B cell (primary cell): ENCODE results near the gene SLC7A10. TPM values are rescaled to one million over a fixed set of nuclear protein-coding genes. Genes with fewer than 3 reads are reported as not detected.
A peak's percentile ranks its signal among the peaks of the same experiment; 100 is the strongest.

ENCODE experiments used
- ATAC-seq: fragments of 200-7000 bp; cut with Tn5 transposase; one replicate; pipeline ENCODE4 v1.10.0; 2021; ENCODE audit warnings: low read depth, mild to moderate bottlenecking, moderate number of reproducible peaks, moderate library complexity
- CTCF ChIA-PET: fragments of 350-600 bp; sonication (Branson Sonifier 250); formaldehyde crosslinking; loops from one replicate; lab custom pipeline; 2021; ENCODE audit warnings: antibody characterized with exemption, inconsistent platforms; lab: Charles Lee
- POLR2A ChIA-PET: fragments of 350-600 bp; sonication (Branson Sonifier 250); formaldehyde crosslinking; loops from one replicate; lab custom pipeline; 2021; ENCODE audit warnings: antibody characterized with exemption; lab: Charles Lee
- DNase-seq: peaks from one replicate; pipeline ENCODE4 v3.0.0; 2013
- H2AFZ ChIP-seq: 2 replicates; pipeline ENCODE4 v1.6.1; 2012; ENCODE audit warnings: mild to moderate bottlenecking, low read depth, low read length; ENCODE audit not compliant: insufficient read depth, poor library complexity, severe bottlenecking
- H3K27ac ChIP-seq, 2 donors: 1 replicate in 1 of 2; 2 replicates in 1 of 2; pipeline ENCODE4 v1.5.1; 2012 to 2013; ENCODE audit warnings: low read length in 2 of 2, mild to moderate bottlenecking in 2 of 2, moderate library complexity in 1 of 2
- H3K27me3 ChIP-seq, 4 experiments: fragments of 200-600 bp in 1 of 4; sonication (generic) in 1 of 4; replicated peaks in 1 of 4; 1 replicate in 2 of 4; 2 replicates in 2 of 4; pipeline versions ENCODE4 v1.6.1 to v1.7.0; 2013 to 2016; ENCODE audit warnings: low read length in 3 of 4, mild to moderate bottlenecking in 2 of 4, mixed read lengths in 1 of 4, moderate library complexity in 1 of 4; ENCODE audit not compliant: insufficient read depth in 4 of 4, control insufficient read depth in 3 of 4; ENCODE audit errors: control extremely low read depth in 1 of 4
- H3K36me3 ChIP-seq, 2 experiments: replicated peaks in 1 of 2; 1 replicate in 1 of 2; 2 replicates in 1 of 2; pipeline versions ENCODE4 v1.6.1 to v1.7.1; 2013; ENCODE audit warnings: low read length in 1 of 2; ENCODE audit not compliant: insufficient read depth in 2 of 2, control insufficient read depth in 1 of 2; ENCODE audit errors: control extremely low read depth in 1 of 2, extremely low read depth in 1 of 2
- H3K4me1 ChIP-seq, 2 donors: fragments of 200-600 bp in 1 of 2; sonication (generic) in 1 of 2; 1 replicate in 1 of 2; 2 replicates in 1 of 2; pipeline versions ENCODE4 v1.5.1 to v1.6.1; 2013 to 2017; ENCODE audit warnings: low read length in 2 of 2; ENCODE audit not compliant: control insufficient read depth in 2 of 2, insufficient read depth in 2 of 2
- H3K4me2 ChIP-seq: replicated peaks from 2 replicates; pipeline ENCODE3; 2012; ENCODE audit warnings: mild to moderate bottlenecking, low read depth, low read length; ENCODE audit not compliant: poor library complexity, severe bottlenecking
- H3K4me3 ChIP-seq, 5 experiments: fragments of 200-600 bp in 1 of 5; sonication (generic) in 1 of 5; 1 replicate in 3 of 5; 2 replicates in 2 of 5; pipeline versions ENCODE4 v1.5.1 to v1.7.0; 2011 to 2016; ENCODE audit warnings: low read length in 4 of 5, mild to moderate bottlenecking in 4 of 5, low read depth in 2 of 5, control low read depth in 1 of 5, moderate library complexity in 1 of 5; ENCODE audit not compliant: insufficient read depth in 1 of 5; ENCODE audit errors: control extremely low read depth in 1 of 5, extremely low read depth in 1 of 5
- H3K79me2 ChIP-seq: fragments of 200-600 bp; sonication (generic); one replicate; pipeline ENCODE4 v1.6.0; 2016; ENCODE audit warnings: low read length; ENCODE audit not compliant: control insufficient read depth, insufficient read depth
- H3K9ac ChIP-seq: fragments of 200-600 bp; sonication (generic); 2 replicates; pipeline ENCODE4 v1.6.1; 2017; ENCODE audit warnings: mild to moderate bottlenecking, low read length, moderate library complexity
- H3K9me3 ChIP-seq, 3 donors: one replicate each; pipeline versions ENCODE4 v1.6.1 to v1.7.1; 2013; ENCODE audit warnings: low read length in 2 of 3; ENCODE audit not compliant: control insufficient read depth in 2 of 3, insufficient read depth in 1 of 3; ENCODE audit errors: control extremely low read depth in 1 of 3
- H4K20me1 ChIP-seq: 2 replicates; pipeline ENCODE4 v1.6.0; 2012; ENCODE audit warnings: mild to moderate bottlenecking, low read length; ENCODE audit not compliant: insufficient read depth, control insufficient read depth, poor library complexity, severe bottlenecking
- H3K27ac Mint-ChIP-seq: one replicate; pipeline ENCODE4 v1.8.0; 2021; ENCODE audit warnings: mixed read lengths
- H3K27me3 Mint-ChIP-seq: one replicate; pipeline ENCODE4 v1.8.0; 2021; ENCODE audit warnings: mixed read lengths
- H3K4me1 Mint-ChIP-seq: one replicate; pipeline ENCODE4 v1.8.0; 2021; ENCODE audit warnings: mixed read lengths
- H3K4me3 Mint-ChIP-seq: one replicate; pipeline ENCODE4 v1.8.0; 2021; ENCODE audit warnings: mixed read lengths
- H3K9me3 Mint-ChIP-seq: one replicate; pipeline ENCODE4 v1.8.0; 2022; ENCODE audit warnings: mixed read lengths; ENCODE audit not compliant: insufficient read depth
- CTCF ChIP-seq: fragments of 200-600 bp; IDR thresholded peaks from one replicate; pipeline ENCODE4 v1.8.0; 2022; ENCODE audit warnings: antibody characterized with exemption, mild to moderate bottlenecking
- EZH2 ChIP-seq: IDR thresholded peaks from 2 replicates; pipeline ENCODE4 v1.6.1; 2012; ENCODE audit warnings: borderline replicate concordance, low read depth, mild to moderate bottlenecking, moderate library complexity, low read length; ENCODE audit not compliant: insufficient read depth, poor library complexity, severe bottlenecking
- WGBS: methylation state at CpG from one replicate; pipeline ENCODE4 v1.1.5; 2013; ENCODE audit warnings: missing lambda C conversion rate; ENCODE audit not compliant: insufficient coverage; 5-methylcytosine and 5-hydroxymethylcytosine counted together
- intact Hi-C: fragments of 100-400 bp; cut with micrococcal nuclease; formaldehyde crosslinking; loops from one replicate; pipeline ENCODE4 v1.10.0; 2022
- polyA plus RNA-seq: library from polyadenylated mRNA; depleted of rRNA; stranded (reverse); fragments of >200 nt; gene quantifications from 2 replicates; pipeline ENCODE4 v1.2.3, GENCODE V29; 2012
- total RNA-seq, 2 donors: library from RNA; stranded (reverse); fragments of 120-200 nt in 1 of 2; gene quantifications; 1 replicate in 1 of 2; 2 replicates in 1 of 2; pipeline versions ENCODE4 v1.2.3 to v1.2.4, GENCODE V29; 2013 to 2022

Gene SLC7A10
- total and polyA plus RNA-seq, 2 donors (not counting 1 experiment from before 2014, with no cell fraction given), result not detected

- H3K4me2 ChIP-seq, result peak overlapping the region; percentile 64
- H3K27me3 ChIP-seq, result peaks cover 0 to 10% (median 4%) of the 10 kb centered on the region in 4 experiments
- Mint-ChIP-seq H3K4me1 (peaks cover 14% of the 10 kb centered on the region), H3K4me3 (peak overlapping the region; percentile 63), H3K27me3 (peaks cover 23% of the 10 kb centered on the region), H3K9me3 (no peaks in the 10 kb centered on the region), H3K27ac (no peak overlapping the region)
- no peak for TF ChIP-seq CTCF
- TF ChIP-seq EZH2, result no peak
- no peaks in the 10 kb centered on the region for H3K36me3 ChIP-seq
- WGBS, result 2% methylated on average over 24 of the region's 24 CpGs
- intact Hi-C loops, result no loop called here
- H3K27ac ChIP-seq, result no peak overlapping the region
- ATAC-seq (peak; percentile 14), DNase-seq (peak; percentile 32)
- peak overlapping the region; percentile 32 for H3K9ac ChIP-seq
- no peaks in the 10 kb centered on the region for H3K79me2 ChIP-seq
- H3K4me1 ChIP-seq, result peaks cover 13 to 14% of the 10 kb centered on the region in 2 donors
- peak overlapping the region; percentile 54 for H2AFZ ChIP-seq
- no peaks in the 10 kb centered on the region for H4K20me1 ChIP-seq
- H3K9me3 ChIP-seq, result peaks cover 0 to 12% (median 0%) of the 10 kb centered on the region in 3 donors
- H3K4me3 ChIP-seq, result no peak overlapping the region
- ChIA-PET POLR2A (no interaction called here), CTCF (interaction anchor here (0.5 to 2.2 kb wide), 3 partner anchors 20 to 146 kb away, joined by 4 to 6 read pairs (median 4); no protein-coding TSS in a partner anchor)
Measured at GRCh38 chr19:33260628-33261418, 35.2 kb upstream of the SLC7A10 start.

GRCh38 chr19:33259539-33259938, 33.9 kb upstream of the SLC7A10 start:
- H3K9me3 Mint-ChIP-seq, result no peaks in the 10 kb centered on the region
- ChIA-PET CTCF (interaction anchor here (0.9 to 2.2 kb wide), 3 partner anchors 22 to 147 kb away, joined by 3 to 6 read pairs (median 4); no protein-coding TSS in a partner anchor), POLR2A (no interaction called here)
- Histone ChIP-seq H3K4me3 (no peak overlapping the region), H3K9me3 (peaks cover 0 to 12% (median 0%) of the 10 kb centered on the region in 3 donors), H4K20me1 (no peaks in the 10 kb centered on the region), H3K27me3 (peaks cover 0 to 10% (median 4%) of the 10 kb centered on the region in 4 experiments), H3K79me2 (no peaks in the 10 kb centered on the region), H2AFZ (no peak overlapping the region), H3K9ac (no peak overlapping the region), H3K4me1 (peaks cover 13 to 14% of the 10 kb centered on the region in 2 donors), H3K36me3 (no peaks in the 10 kb centered on the region), H3K4me2 (no peak overlapping the region), H3K27ac (no peak overlapping the region)
- intact Hi-C loops, result no loop called here
- DNase-seq (no peak), ATAC-seq (no peak)
- peaks cover 23% of the 10 kb centered on the region for H3K27me3 Mint-ChIP-seq
- no peak overlapping the region for H3K27ac Mint-ChIP-seq
- TF ChIP-seq EZH2 (no peak), CTCF (no peak)
- H3K4me3 Mint-ChIP-seq, result no peak overlapping the region
- peaks cover 14% of the 10 kb centered on the region for H3K4me1 Mint-ChIP-seq
- 89% methylated on average over 6 of the region's 6 CpGs for WGBS
